Heart right ventricle (tissue), 16 donors: ENCODE measurements around the gene ALAS1. TPM values are rescaled to one million over a fixed set of nuclear protein-coding genes. Genes with fewer than 3 reads are reported as not detected.
A peak's percentile ranks its signal among the peaks of the same experiment; 100 is the strongest.

Experiments used
- ATAC-seq, 8 donors: fragments of 200-7000 bp; cut with Tn5 transposase; one replicate each; pipeline ENCODE4 v1.9.1; 2020; ENCODE audit warnings: mild to moderate bottlenecking in 8 of 8, moderate library complexity in 8 of 8, moderate number of reproducible peaks in 1 of 8
- DNase-seq, 2 donors: peaks; one replicate each; pipeline ENCODE4 v3.0.0-alpha.2; 2020
- H3K27ac ChIP-seq, 10 donors: fragments of 200-600 bp; sonication (generic) in 2 of 10; one replicate each; pipeline versions ENCODE4 v1.5.0 to v1.8.0; 2020 to 2022; ENCODE audit warnings: mild to moderate bottlenecking in 3 of 10
- H3K27me3 ChIP-seq, 7 donors: fragments of 200-600 bp; one replicate each; pipeline ENCODE4 v1.8.0; 2021 to 2022; ENCODE audit warnings: mild to moderate bottlenecking in 2 of 7
- H3K36me3 ChIP-seq, 9 donors: fragments of 200-600 bp; sonication (generic) in 1 of 9; one replicate each; pipeline versions ENCODE4 v1.5.0 to v1.8.0; 2020 to 2022; ENCODE audit warnings: mild to moderate bottlenecking in 2 of 9
- H3K4me1 ChIP-seq, 9 donors: fragments of 200-600 bp; sonication (generic) in 1 of 9; one replicate each; pipeline versions ENCODE4 v1.5.0 to v1.8.0; 2020 to 2022; ENCODE audit warnings: mild to moderate bottlenecking in 4 of 9
- H3K4me3 ChIP-seq, 10 donors: fragments of 200-600 bp; sonication (generic) in 2 of 10; one replicate each; pipeline versions ENCODE4 v1.5.0 to v1.8.0; 2020 to 2022; ENCODE audit warnings: mild to moderate bottlenecking in 7 of 10, moderate library complexity in 2 of 10
- H3K9me3 ChIP-seq, 11 donors: fragments of 200-600 bp in 10 of 11; sonication (generic) in 2 of 11; one replicate each; pipeline versions ENCODE4 v1.5.0 to v1.8.0; 2013 to 2022; ENCODE audit warnings: mild to moderate bottlenecking in 2 of 11, control low read depth in 1 of 11, moderate library complexity in 1 of 11
- CTCF ChIP-seq, 9 donors: fragments of 200-600 bp; sonication (generic) in 2 of 9; IDR thresholded peaks; one replicate each; pipeline versions ENCODE4 v1.5.0 to v1.8.0; 2021 to 2022; ENCODE audit warnings: antibody characterized with exemption in 9 of 9, mild to moderate bottlenecking in 5 of 9, moderate library complexity in 1 of 9
- WGBS, 2 donors: extraction: QIAGEN DNeasy Blood & Tissue Kit; methylation state at CpG; one replicate each; pipeline ENCODE4 v1.1.7; 2013; ENCODE audit warnings: inconsistent platforms in 1 of 2; 5-methylcytosine and 5-hydroxymethylcytosine counted together
- intact Hi-C, 10 donors: fragments of 100-400 bp; cut with DNase I; formaldehyde crosslinking; loops; one replicate each; pipeline versions ENCODE4 v1.11.1 to v1.14.2; 2022
- polyA plus RNA-seq, 2 donors: library from polyadenylated mRNA; stranded (reverse); fragments of 200-250 nt; gene quantifications; one replicate each; pipeline ENCODE4 v1.2.3, GENCODE V29; 2013
- total RNA-seq, 10 donors: library from RNA; stranded (reverse); fragmentation: NEBNext Ultra II Directional in 3 of 10; extraction: Animal tissue kit (Norgen Biotek cat#: 25700) in 3 of 10; gene quantifications; one replicate each; pipeline versions ENCODE4 v1.2.1 to v1.2.4, GENCODE V29; 2021 to 2023
- donor health status: Arrhythmogenic right ventricular cardiomyopathy.
- donor health status: ischemic (EF 13 %, LVEDD 7.1; RV severe dilation, severe dysfunction).
- donor health status: healthy with polysubstance abuse.
- donor health status: DM: no; HTN: yes; CAD: no.
- donor health status: DM: no; HTN: no; CAD: no.
- donor health status: ischemic (EF 25% LVEDD 6.9; RV normal size, moderate dysfunction).
- donor health status: ischemic (EF 25% LVEDD 5.7; RV mildly dilated, moderate dysfunction).
- donor health status: healthy.
- donor health status: DM: yes; HTN: yes; CAD: no.
- donor health status: Ischemic cardiomyopathy.
- donor health status: ischemic (EF 35%, LVEDD 5.7; RV mildly dilated, moderate dysfunction).
- donor health status: nonischemic (EF 11% LVEDD 7.7; RV severe dilation, severe dysfunction).
- donor health status: DM: yes; HTN: yes; CAD: no.
- donor health status: PGD.
- donor health status: ischemic (EF 29% LVEDD 5.4; RV normal size, mild dysfunction).
- donor health status: nonischemic (EF 23%, LVEDD 6.1; RV moderate dilation, normal function).

Gene ALAS1
- total and polyA plus RNA-seq, 12 donors = 55.2 to 233 (median 176) TPM

- Histone ChIP-seq H3K36me3 (peaks cover 0 to 100% (median 61%) of the 10 kb centered on the region in 9 donors), H3K4me3 (no peak overlapping the region), H3K4me1 (peaks cover 0 to 49% (median 0%) of the 10 kb centered on the region in 9 donors), H3K27ac (peak overlapping the region in 1 of 10 donors; percentile 88), H3K27me3 (no peaks in the 10 kb centered on the region), H3K9me3 (no peaks in the 10 kb centered on the region)
- no peak for ATAC-seq
- intact Hi-C loops = no loop called here
- no peak for TF ChIP-seq CTCF (IDR thresholded peaks at IDR 0.05)
- WGBS, 2 donors = 87 to 89% methylated on average over 9 of the region's 9 CpGs
- no peak for DNase-seq
Measured at GRCh38 chr3:52254608-52255007, 56.6 kb downstream of the ALAS1 start.

- Histone ChIP-seq H3K4me1 (peaks cover 0 to 49% (median 0%) of the 10 kb centered on the region in 9 donors), H3K27me3 (no peaks in the 10 kb centered on the region), H3K4me3 (no peak overlapping the region), H3K27ac (peak overlapping the region in 1 of 10 donors; percentile 3), H3K9me3 (no peaks in the 10 kb centered on the region), H3K36me3 (peaks cover 11 to 100% (median 77%) of the 10 kb centered on the region in 9 donors)
- intact Hi-C loops = no loop called here
- TF ChIP-seq CTCF (IDR thresholded peaks at IDR 0.05) = no peak
- ATAC-seq (no peak), DNase-seq (no peak)
- 89 to 94% methylated on average over 3 of the region's 3 CpGs for WGBS, 2 donors
Measured at GRCh38 chr3:52256159-52256558, 58.2 kb downstream of the ALAS1 start.

- Histone ChIP-seq H3K4me3 (no peak overlapping the region), H3K4me1 (peaks cover 0 to 44% (median 0%) of the 10 kb centered on the region in 9 donors), H3K36me3 (peaks cover 11 to 100% (median 81%) of the 10 kb centered on the region in 9 donors), H3K27ac (peak overlapping the region in 1 of 10 donors; percentile 3), H3K27me3 (no peaks in the 10 kb centered on the region), H3K9me3 (no peaks in the 10 kb centered on the region)
- ATAC-seq (no peak), DNase-seq (no peak)
- TF ChIP-seq CTCF (IDR thresholded peaks at IDR 0.05) = no peak
- WGBS, 2 donors = 82 to 89% methylated on average over 4 of the region's 4 CpGs
- intact Hi-C loops = no loop called here
Measured at GRCh38 chr3:52256622-52257021, 58.7 kb downstream of the ALAS1 start.

- no peak for DNase-seq
- Histone ChIP-seq H3K27me3 (no peaks in the 10 kb centered on the region), H3K36me3 (peaks cover 11 to 100% (median 93%) of the 10 kb centered on the region in 9 donors), H3K4me1 (peaks cover 0 to 41% (median 0%) of the 10 kb centered on the region in 9 donors), H3K4me3 (no peak overlapping the region), H3K27ac (no peak overlapping the region), H3K9me3 (no peaks in the 10 kb centered on the region)
- no peak for ATAC-seq
- no peak for TF ChIP-seq CTCF (IDR thresholded peaks at IDR 0.05)
- intact Hi-C loops = no loop called here
- WGBS, 2 donors = 86 to 90% methylated on average over 4 of the region's 4 CpGs
Measured at GRCh38 chr3:52257911-52258310, 60.0 kb downstream of the ALAS1 start.
